ENCODE data around the gene FAM217A.
"Not testable (repeated sequence)": the region's sequence is repeated elsewhere in the genome, so short reads cannot be mapped to it uniquely, and the experiment has no call there.

FAM217A gene

GRCh38 chr6:4113649-4114048, 34.7 kb upstream of the FAM217A start:
- H3K79me1 ChIP-seq (replicated peaks; ENCODE audit: low read length, poor library complexity, severe bottlenecking) = peaks cover under 1% of the 10 kb centered on the region
- no peak overlapping the region for H4K91ac ChIP-seq (ENCODE audit: low read length)
- H2BK15ac ChIP-seq (ENCODE audit: low read depth, poor library complexity, severe bottlenecking) = no peak overlapping the region
- peaks cover under 1% of the 10 kb centered on the region for H3K4me1 ChIP-seq (ENCODE audit: control insufficient read depth, insufficient read depth, low read depth, low read length)
- H2BK120ac ChIP-seq (ENCODE audit: low read depth, low read length) = no peak overlapping the region
- no peak overlapping the region for H2AFZ ChIP-seq (ENCODE audit: low read depth, low read length)
- DNase-seq = no peak
- no peak overlapping the region for H2AK5ac ChIP-seq (ENCODE audit: low read length, severe bottlenecking)
- H3K36me3 ChIP-seq (ENCODE audit: control insufficient read depth in 1 of 2, insufficient read depth in 2 of 2, low read depth in 1 of 2, low read length in 2 of 2) = peaks cover 20 to 33% of the 10 kb centered on the region in 2 experiments
- no peaks in the 10 kb centered on the region for H3K27me3 ChIP-seq (ENCODE audit: control insufficient read depth in 1 of 2, insufficient read depth in 1 of 2, low read length in 2 of 2)
- no peak overlapping the region for H2BK12ac ChIP-seq (ENCODE audit: low read length in 2 of 2)
- H3K23ac ChIP-seq (ENCODE audit: low read length in 2 of 2) = no peak overlapping the region
- peak overlapping the region; percentile 35 for H3K9ac ChIP-seq (ENCODE audit: low read length)
- no peak overlapping the region for H2BK5ac ChIP-seq (ENCODE audit: low read depth, low read length, poor library complexity, severe bottlenecking)
- H3K18ac ChIP-seq (ENCODE audit: low read depth in 1 of 2, low read length in 2 of 2) = no peak overlapping the region
- H4K8ac ChIP-seq (ENCODE audit: low read length) = no peak overlapping the region
- H3K4ac ChIP-seq (ENCODE audit: low read depth in 1 of 2, low read length in 2 of 2) = no peak overlapping the region
- peak overlapping the region in 1 of 2 experiments; percentile 7 for H3K4me3 ChIP-seq (ENCODE audit: insufficient read depth in 1 of 2, low read depth in 1 of 2, low read length in 2 of 2)
- H3K4me2 ChIP-seq (ENCODE audit: low read length, poor library complexity, severe bottlenecking) = no peak overlapping the region
- no peak overlapping the region for H3K14ac ChIP-seq (ENCODE audit: low read length in 2 of 2)
- H3K27ac ChIP-seq (ENCODE audit: low read length, poor library complexity, severe bottlenecking) = no peak overlapping the region
- peaks cover 5% of the 10 kb centered on the region for H3K9me3 ChIP-seq (ENCODE audit: control insufficient read depth, low read length)

DNA sequence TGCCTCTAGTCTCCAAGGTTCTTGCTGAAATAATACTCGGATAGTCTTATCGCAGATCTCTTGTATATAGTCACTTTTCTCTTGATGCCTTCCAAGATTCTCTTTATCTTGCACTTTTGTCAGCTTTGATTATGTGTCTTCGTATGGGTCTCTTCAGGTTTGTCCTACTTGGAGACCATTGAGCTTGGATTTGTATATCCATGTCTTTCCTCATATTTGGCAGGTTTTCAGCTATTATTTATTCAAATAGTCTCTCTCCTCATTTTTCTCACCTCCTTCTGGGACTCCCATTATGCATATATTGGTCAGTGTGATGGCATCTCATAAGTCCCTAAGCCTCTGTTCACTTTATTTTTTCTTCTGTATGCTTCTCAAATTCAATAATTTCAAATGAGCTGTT, 33.4 kb upstream of the FAM217A start:
- Histone ChIP-seq H3K14ac (ENCODE audit: low read length in 2 of 2) (no peak overlapping the region), H2BK12ac (ENCODE audit: low read length in 2 of 2) (no peak overlapping the region), H4K8ac (ENCODE audit: low read length) (no peak overlapping the region), H4K91ac (ENCODE audit: low read length) (no peak overlapping the region), H3K4me2 (ENCODE audit: low read length, poor library complexity, severe bottlenecking) (no peak overlapping the region), H3K27ac (ENCODE audit: low read length, poor library complexity, severe bottlenecking) (no peak overlapping the region), H2BK120ac (ENCODE audit: low read depth, low read length) (no peak overlapping the region), H3K9me3 (ENCODE audit: control insufficient read depth, low read length) (peaks cover 5% of the 10 kb centered on the region), H2BK15ac (ENCODE audit: low read depth, poor library complexity, severe bottlenecking) (no peak overlapping the region), H2AFZ (ENCODE audit: low read depth, low read length) (no peak overlapping the region), H3K9ac (ENCODE audit: low read length) (no peak overlapping the region), H3K4me3 (ENCODE audit: insufficient read depth in 1 of 2, low read depth in 1 of 2, low read length in 2 of 2) (no peak overlapping the region), H2AK5ac (ENCODE audit: low read length, severe bottlenecking) (no peak overlapping the region), H3K18ac (ENCODE audit: low read depth in 1 of 2, low read length in 2 of 2) (no peak overlapping the region), H3K79me1 (replicated peaks; ENCODE audit: low read length, poor library complexity, severe bottlenecking) (no peaks in the 10 kb centered on the region), H3K36me3 (ENCODE audit: control insufficient read depth in 1 of 2, insufficient read depth in 2 of 2, low read depth in 1 of 2, low read length in 2 of 2) (peaks cover 10 to 22% of the 10 kb centered on the region in 2 experiments), H2BK5ac (ENCODE audit: low read depth, low read length, poor library complexity, severe bottlenecking) (no peak overlapping the region), H3K27me3 (ENCODE audit: control insufficient read depth in 1 of 2, insufficient read depth in 1 of 2, low read length in 2 of 2) (no peaks in the 10 kb centered on the region), H3K23ac (ENCODE audit: low read length in 2 of 2) (no peak overlapping the region), H3K4ac (ENCODE audit: low read depth in 1 of 2, low read length in 2 of 2) (no peak overlapping the region), H3K4me1 (ENCODE audit: control insufficient read depth, insufficient read depth, low read depth, low read length) (peaks cover 1% of the 10 kb centered on the region)
- WGBS = 97% methylated on average over 2 of the region's 3 CpGs
- DNase-seq = no peak

GRCh38 chr6:4109363-4109815, 30.5 kb upstream of the FAM217A start:
- not testable (repeated sequence) for H3K23ac ChIP-seq (ENCODE audit: low read length in 2 of 2); H3K9me3 ChIP-seq (ENCODE audit: control insufficient read depth, low read length); H3K9ac ChIP-seq (ENCODE audit: low read length); H3K27me3 ChIP-seq (ENCODE audit: control insufficient read depth in 1 of 2, insufficient read depth in 1 of 2, low read length in 2 of 2); H3K18ac ChIP-seq (ENCODE audit: low read depth in 1 of 2, low read length in 2 of 2); H3K4me1 ChIP-seq (ENCODE audit: control insufficient read depth, insufficient read depth, low read depth, low read length); H2AK5ac ChIP-seq (ENCODE audit: low read length, severe bottlenecking); H4K8ac ChIP-seq (ENCODE audit: low read length); H2BK15ac ChIP-seq (ENCODE audit: low read depth, poor library complexity, severe bottlenecking); H3K79me1 ChIP-seq (replicated peaks; ENCODE audit: low read length, poor library complexity, severe bottlenecking); H3K36me3 ChIP-seq (ENCODE audit: control insufficient read depth in 1 of 2, insufficient read depth in 2 of 2, low read depth in 1 of 2, low read length in 2 of 2); H3K27ac ChIP-seq (ENCODE audit: low read length, poor library complexity, severe bottlenecking); H3K4ac ChIP-seq (ENCODE audit: low read depth in 1 of 2, low read length in 2 of 2); H3K14ac ChIP-seq (ENCODE audit: low read length in 2 of 2); H4K91ac ChIP-seq (ENCODE audit: low read length); H2BK5ac ChIP-seq (ENCODE audit: low read depth, low read length, poor library complexity, severe bottlenecking); H2BK12ac ChIP-seq (ENCODE audit: low read length in 2 of 2); H2AFZ ChIP-seq (ENCODE audit: low read depth, low read length); H2BK120ac ChIP-seq (ENCODE audit: low read depth, low read length); H3K4me3 ChIP-seq (ENCODE audit: insufficient read depth in 1 of 2, low read depth in 1 of 2, low read length in 2 of 2)
- WGBS = 69% methylated on average over 2 of the region's 4 CpGs
- peak; percentile 76 for DNase-seq
- peak overlapping the region; percentile 39 for H3K4me2 ChIP-seq (ENCODE audit: low read length, poor library complexity, severe bottlenecking)

DNA sequence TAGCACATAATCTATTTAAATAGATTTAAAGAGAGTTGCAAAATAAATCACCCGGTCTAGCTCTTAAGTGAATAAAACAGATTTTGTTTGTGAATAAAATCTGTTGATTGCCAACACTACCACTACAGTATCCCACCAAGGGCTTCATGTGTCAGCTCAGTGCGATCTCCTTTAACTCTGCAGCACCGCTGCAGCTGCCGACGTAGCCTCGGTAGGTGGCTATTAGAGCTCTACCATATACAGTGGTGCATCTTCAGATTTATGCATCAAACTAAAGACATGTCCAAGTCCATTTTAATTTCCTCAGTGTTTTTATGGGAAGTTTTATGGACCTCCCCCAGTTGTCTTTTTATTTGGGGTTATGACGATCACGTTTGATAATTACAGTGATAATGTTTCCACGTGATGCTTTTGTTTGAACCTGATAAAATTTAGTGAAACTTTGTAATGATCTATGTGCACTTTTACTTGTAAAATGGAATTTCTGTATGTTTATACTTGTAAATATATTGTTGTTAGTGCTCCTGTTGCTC, 29.7 kb upstream of the FAM217A start:
- no peak overlapping the region for H4K8ac ChIP-seq (ENCODE audit: low read length)
- H3K23ac ChIP-seq (ENCODE audit: low read length in 2 of 2) = no peak overlapping the region
- H2BK12ac ChIP-seq (ENCODE audit: low read length in 2 of 2) = peak overlapping the region in 1 of 2 experiments; percentile 42
- H3K27me3 ChIP-seq (ENCODE audit: control insufficient read depth in 1 of 2, insufficient read depth in 1 of 2, low read length in 2 of 2) = no peaks in the 10 kb centered on the region
- H3K9me3 ChIP-seq (ENCODE audit: control insufficient read depth, low read length) = peaks cover 5% of the 10 kb centered on the region
- no peak overlapping the region for H3K27ac ChIP-seq (ENCODE audit: low read length, poor library complexity, severe bottlenecking)
- no peak overlapping the region for H3K4ac ChIP-seq (ENCODE audit: low read depth in 1 of 2, low read length in 2 of 2)
- no peak overlapping the region for H3K14ac ChIP-seq (ENCODE audit: low read length in 2 of 2)
- H3K18ac ChIP-seq (ENCODE audit: low read depth in 1 of 2, low read length in 2 of 2) = peak overlapping the region in 1 of 2 experiments; percentile 56
- 96% methylated on average over 6 of the region's 9 CpGs for WGBS
- no peak overlapping the region for H2BK5ac ChIP-seq (ENCODE audit: low read depth, low read length, poor library complexity, severe bottlenecking)
- H2AK5ac ChIP-seq (ENCODE audit: low read length, severe bottlenecking) = no peak overlapping the region
- H2AFZ ChIP-seq (ENCODE audit: low read depth, low read length) = no peak overlapping the region
- DNase-seq = no peak
- no peak overlapping the region for H3K4me3 ChIP-seq (ENCODE audit: insufficient read depth in 1 of 2, low read depth in 1 of 2, low read length in 2 of 2)
- H3K79me1 ChIP-seq (replicated peaks; ENCODE audit: low read length, poor library complexity, severe bottlenecking) = no peaks in the 10 kb centered on the region
- H3K4me1 ChIP-seq (ENCODE audit: control insufficient read depth, insufficient read depth, low read depth, low read length) = peaks cover 4% of the 10 kb centered on the region
- H3K36me3 ChIP-seq (ENCODE audit: control insufficient read depth in 1 of 2, insufficient read depth in 2 of 2, low read depth in 1 of 2, low read length in 2 of 2) = no peaks in the 10 kb centered on the region
- no peak overlapping the region for H4K91ac ChIP-seq (ENCODE audit: low read length)
- H2BK15ac ChIP-seq (ENCODE audit: low read depth, poor library complexity, severe bottlenecking) = no peak overlapping the region
- H3K9ac ChIP-seq (ENCODE audit: low read length) = no peak overlapping the region
- no peak overlapping the region for H2BK120ac ChIP-seq (ENCODE audit: low read depth, low read length)
- no peak overlapping the region for H3K4me2 ChIP-seq (ENCODE audit: low read length, poor library complexity, severe bottlenecking)
